ENCODE data around the gene PKN1. TPM values are rescaled to one million over a fixed set of nuclear protein-coding genes. Genes with fewer than 3 reads are reported as not detected.

Gene PKN1
- total and polyA plus RNA-seq, 2 of the 13 experiments (the other 11 are each of a cell fraction or from before 2014, with no cell fraction given) = 45.7 to 54.5 TPM

DNA sequence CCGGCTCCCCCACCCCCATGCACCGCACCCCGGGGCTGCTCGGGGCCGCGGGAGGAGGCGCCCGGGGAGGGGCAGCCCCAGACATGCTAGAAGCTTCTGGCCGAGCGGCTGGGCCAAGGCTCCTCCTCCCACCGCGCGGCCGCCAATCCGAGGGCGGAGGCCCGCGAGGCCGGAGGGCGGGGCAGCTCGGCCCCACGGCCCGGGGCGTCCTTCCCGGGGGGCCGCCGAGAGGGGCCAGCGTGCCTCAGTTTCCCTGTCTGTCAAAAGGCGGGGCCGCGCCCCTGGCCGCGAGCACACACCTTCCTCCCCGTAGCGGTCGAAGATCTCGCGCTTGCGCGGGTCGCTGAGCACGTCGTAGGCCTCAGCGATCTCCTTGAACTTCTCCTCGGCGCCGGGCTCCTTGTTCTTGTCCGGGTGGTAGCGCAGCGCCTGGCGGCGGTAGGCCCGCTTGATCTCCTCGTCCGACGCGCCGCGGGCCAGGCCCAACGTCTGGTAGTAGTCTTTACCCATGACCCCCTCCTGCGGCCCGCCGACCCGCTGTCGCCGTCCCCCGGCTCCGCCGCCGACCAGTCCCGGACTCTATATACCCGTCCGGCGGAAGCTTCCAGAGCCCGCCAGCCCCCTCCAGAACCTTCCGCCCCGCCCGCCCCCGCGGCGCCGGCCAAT, 84.9 kb downstream of the PKN1 start, which contains the start of gene DNAJB1 (continued):
- TF ChIP-seq, protein P1, sequence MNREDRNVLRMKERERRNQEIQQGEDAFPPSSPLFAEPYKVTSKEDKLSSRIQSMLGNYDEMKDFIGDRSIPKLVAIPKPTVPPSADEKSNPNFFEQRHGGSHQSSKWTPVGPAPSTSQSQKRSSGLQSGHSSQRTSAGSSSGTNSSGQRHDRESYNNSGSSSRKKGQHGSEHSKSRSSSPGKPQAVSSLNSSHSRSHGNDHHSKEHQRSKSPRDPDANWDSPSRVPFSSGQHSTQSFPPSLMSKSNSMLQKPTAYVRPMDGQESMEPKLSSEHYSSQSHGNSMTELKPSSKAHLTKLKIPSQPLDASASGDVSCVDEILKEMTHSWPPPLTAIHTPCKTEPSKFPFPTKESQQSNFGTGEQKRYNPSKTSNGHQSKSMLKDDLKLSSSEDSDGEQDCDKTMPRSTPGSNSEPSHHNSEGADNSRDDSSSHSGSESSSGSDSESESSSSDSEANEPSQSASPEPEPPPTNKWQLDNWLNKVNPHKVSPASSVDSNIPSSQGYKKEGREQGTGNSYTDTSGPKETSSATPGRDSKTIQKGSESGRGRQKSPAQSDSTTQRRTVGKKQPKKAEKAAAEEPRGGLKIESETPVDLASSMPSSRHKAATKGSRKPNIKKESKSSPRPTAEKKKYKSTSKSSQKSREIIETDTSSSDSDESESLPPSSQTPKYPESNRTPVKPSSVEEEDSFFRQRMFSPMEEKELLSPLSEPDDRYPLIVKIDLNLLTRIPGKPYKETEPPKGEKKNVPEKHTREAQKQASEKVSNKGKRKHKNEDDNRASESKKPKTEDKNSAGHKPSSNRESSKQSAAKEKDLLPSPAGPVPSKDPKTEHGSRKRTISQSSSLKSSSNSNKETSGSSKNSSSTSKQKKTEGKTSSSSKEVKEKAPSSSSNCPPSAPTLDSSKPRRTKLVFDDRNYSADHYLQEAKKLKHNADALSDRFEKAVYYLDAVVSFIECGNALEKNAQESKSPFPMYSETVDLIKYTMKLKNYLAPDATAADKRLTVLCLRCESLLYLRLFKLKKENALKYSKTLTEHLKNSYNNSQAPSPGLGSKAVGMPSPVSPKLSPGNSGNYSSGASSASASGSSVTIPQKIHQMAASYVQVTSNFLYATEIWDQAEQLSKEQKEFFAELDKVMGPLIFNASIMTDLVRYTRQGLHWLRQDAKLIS (CRISPR knock-in tag; IDR thresholded peaks at IDR 0.05) = no peak
- TF ChIP-seq MXD4 (CRISPR knock-in tag; IDR thresholded peaks at IDR 0.05) (peak; percentile 48; the same call in 1 of the 2 replicates), SPEN (CRISPR knock-in tag; IDR thresholded peaks at IDR 0.05; ENCODE audit: low read depth) (0 out of 2 replicates have a peak, but pooled peaks have one; percentile 12), HNRNPK (IDR thresholded peaks at IDR 0.05; ENCODE audit: low read depth, low read length, poor library complexity, severe bottlenecking) (peak; percentile 66), GTF2F1 (IDR thresholded peaks at IDR 0.05; ENCODE audit: low read length) (peak; percentile 70), ZNF12 (CRISPR knock-in tag; IDR thresholded peaks at IDR 0.05) (no peak), KDM5B (CRISPR knock-in tag; IDR thresholded peaks at IDR 0.05; ENCODE audit: borderline replicate concordance) (peak; percentile 82), SATB2 (CRISPR knock-in tag; IDR thresholded peaks at IDR 0.05) (peak; percentile 55; the same call in 1 of the 2 replicates), ZNF329 (CRISPR knock-in tag; IDR thresholded peaks at IDR 0.05; ENCODE audit: low read depth) (peak; percentile 77; the same call in 1 of the 2 replicates), KDM4B (CRISPR knock-in tag; IDR thresholded peaks at IDR 0.05) (no peak; the same call in 1 of the 2 replicates), NR1H2 (CRISPR knock-in tag; IDR thresholded peaks at IDR 0.05; ENCODE audit: borderline replicate concordance, low read depth) (no peak; the same call in 1 of the 2 replicates), RBM22 (optimal IDR thresholded peaks at IDR 0.05; ENCODE audit: low read length) (peak; percentile 55), ZNF839 (CRISPR knock-in tag; IDR thresholded peaks at IDR 0.05; ENCODE audit: borderline replicate concordance) (no peak), ZFX (CRISPR knock-in tag; IDR thresholded peaks at IDR 0.05; ENCODE audit: low read depth) (peak; percentile 92), SAP130 (CRISPR knock-in tag; IDR thresholded peaks at IDR 0.05; ENCODE audit: low read depth) (peak; percentile 53; the same call in 1 of the 2 replicates), ARID2 (CRISPR knock-in tag; IDR thresholded peaks at IDR 0.05; ENCODE audit: borderline replicate concordance) (no peak), KLF11 (CRISPR knock-in tag; IDR thresholded peaks at IDR 0.05) (0 out of 2 replicates have a peak, but pooled peaks have one; percentile 41), ZFYVE20 (CRISPR knock-in tag; IDR thresholded peaks at IDR 0.05; ENCODE audit: borderline replicate concordance, low read depth) (0 out of 2 replicates have a peak, but pooled peaks have one; percentile 75)
- TF ChIP-seq, protein P2, sequence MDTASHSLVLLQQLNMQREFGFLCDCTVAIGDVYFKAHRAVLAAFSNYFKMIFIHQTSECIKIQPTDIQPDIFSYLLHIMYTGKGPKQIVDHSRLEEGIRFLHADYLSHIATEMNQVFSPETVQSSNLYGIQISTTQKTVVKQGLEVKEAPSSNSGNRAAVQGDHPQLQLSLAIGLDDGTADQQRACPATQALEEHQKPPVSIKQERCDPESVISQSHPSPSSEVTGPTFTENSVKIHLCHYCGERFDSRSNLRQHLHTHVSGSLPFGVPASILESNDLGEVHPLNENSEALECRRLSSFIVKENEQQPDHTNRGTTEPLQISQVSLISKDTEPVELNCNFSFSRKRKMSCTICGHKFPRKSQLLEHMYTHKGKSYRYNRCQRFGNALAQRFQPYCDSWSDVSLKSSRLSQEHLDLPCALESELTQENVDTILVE (CRISPR knock-in tag; IDR thresholded peaks at IDR 0.05) = 0 out of 2 replicates have a peak, but pooled peaks have one; percentile 47
- TF ChIP-seq, protein P3, sequence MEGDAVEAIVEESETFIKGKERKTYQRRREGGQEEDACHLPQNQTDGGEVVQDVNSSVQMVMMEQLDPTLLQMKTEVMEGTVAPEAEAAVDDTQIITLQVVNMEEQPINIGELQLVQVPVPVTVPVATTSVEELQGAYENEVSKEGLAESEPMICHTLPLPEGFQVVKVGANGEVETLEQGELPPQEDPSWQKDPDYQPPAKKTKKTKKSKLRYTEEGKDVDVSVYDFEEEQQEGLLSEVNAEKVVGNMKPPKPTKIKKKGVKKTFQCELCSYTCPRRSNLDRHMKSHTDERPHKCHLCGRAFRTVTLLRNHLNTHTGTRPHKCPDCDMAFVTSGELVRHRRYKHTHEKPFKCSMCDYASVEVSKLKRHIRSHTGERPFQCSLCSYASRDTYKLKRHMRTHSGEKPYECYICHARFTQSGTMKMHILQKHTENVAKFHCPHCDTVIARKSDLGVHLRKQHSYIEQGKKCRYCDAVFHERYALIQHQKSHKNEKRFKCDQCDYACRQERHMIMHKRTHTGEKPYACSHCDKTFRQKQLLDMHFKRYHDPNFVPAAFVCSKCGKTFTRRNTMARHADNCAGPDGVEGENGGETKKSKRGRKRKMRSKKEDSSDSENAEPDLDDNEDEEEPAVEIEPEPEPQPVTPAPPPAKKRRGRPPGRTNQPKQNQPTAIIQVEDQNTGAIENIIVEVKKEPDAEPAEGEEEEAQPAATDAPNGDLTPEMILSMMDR (CRISPR knock-in tag; IDR thresholded peaks at IDR 0.05) = 0 out of 2 replicates have a peak, but pooled peaks have one; percentile 7
- TF ChIP-seq, protein P4, sequence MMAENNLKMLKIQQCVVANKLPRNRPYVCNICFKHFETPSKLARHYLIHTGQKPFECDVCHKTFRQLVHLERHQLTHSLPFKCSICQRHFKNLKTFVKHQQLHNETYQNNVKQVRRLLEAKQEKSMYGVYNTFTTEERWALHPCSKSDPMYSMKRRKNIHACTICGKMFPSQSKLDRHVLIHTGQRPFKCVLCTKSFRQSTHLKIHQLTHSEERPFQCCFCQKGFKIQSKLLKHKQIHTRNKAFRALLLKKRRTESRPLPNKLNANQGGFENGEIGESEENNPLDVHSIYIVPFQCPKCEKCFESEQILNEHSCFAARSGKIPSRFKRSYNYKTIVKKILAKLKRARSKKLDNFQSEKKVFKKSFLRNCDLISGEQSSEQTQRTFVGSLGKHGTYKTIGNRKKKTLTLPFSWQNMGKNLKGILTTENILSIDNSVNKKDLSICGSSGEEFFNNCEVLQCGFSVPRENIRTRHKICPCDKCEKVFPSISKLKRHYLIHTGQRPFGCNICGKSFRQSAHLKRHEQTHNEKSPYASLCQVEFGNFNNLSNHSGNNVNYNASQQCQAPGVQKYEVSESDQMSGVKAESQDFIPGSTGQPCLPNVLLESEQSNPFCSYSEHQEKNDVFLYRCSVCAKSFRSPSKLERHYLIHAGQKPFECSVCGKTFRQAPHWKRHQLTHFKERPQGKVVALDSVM (CRISPR knock-in tag; IDR thresholded peaks at IDR 0.05) = peak; percentile 78; the same call in 1 of the 2 replicates

All from HepG2 (cell line).